Activated naive CD8-positive, alpha-beta T cell treated with anti-CD3 and anti-CD28 coated beads, Interleukin-2, amount 10 ng/mL, durations not matched to agents 7 days and 5 days (primary cell): ENCODE measurements around the gene RPS27. TPM values are rescaled to one million over a fixed set of nuclear protein-coding genes. Genes with fewer than 3 reads are reported as not detected.

Source experiments
- ATAC-seq: fragments of 150-1000 bp; cut with Tn5 transposase; one replicate; pipeline ENCODE4 v1.10.0; 2021; ENCODE audit warnings: low read depth, moderate library complexity
- POLR2A ChIA-PET: fragments of 350-600 bp; sonication (Branson Sonifier 250); formaldehyde crosslinking; loops from one replicate; lab custom pipeline; 2021; ENCODE audit warnings: antibody characterized with exemption; lab: Charles Lee
- DNase-seq: peaks from one replicate; pipeline ENCODE4 v3.0.0; 2021
- H3K27ac Mint-ChIP-seq: one replicate; pipeline ENCODE4 v1.8.0; 2022; ENCODE audit warnings: mild to moderate bottlenecking, mixed read lengths
- H3K27me3 Mint-ChIP-seq: one replicate; pipeline ENCODE4 v1.8.0; 2022; ENCODE audit warnings: mild to moderate bottlenecking, moderate library complexity, mixed read lengths
- H3K36me3 Mint-ChIP-seq: one replicate; pipeline ENCODE4 v1.8.0; 2021; ENCODE audit warnings: mild to moderate bottlenecking, mixed read lengths
- H3K4me1 Mint-ChIP-seq: one replicate; pipeline ENCODE4 v1.8.0; 2021; ENCODE audit warnings: mixed read lengths
- H3K4me3 Mint-ChIP-seq: one replicate; pipeline ENCODE4 v1.8.0; 2022; ENCODE audit warnings: mild to moderate bottlenecking, moderate library complexity, mixed read lengths
- H3K9me3 Mint-ChIP-seq: one replicate; pipeline ENCODE4 v1.8.0; 2021; ENCODE audit warnings: mixed read lengths
- total RNA-seq, 2 experiments: library from RNA; stranded (reverse); gene quantifications; one replicate each; pipeline ENCODE4 v1.2.3, GENCODE V29; 2021

Gene RPS27
- total RNA-seq, 2 experiments from 2014 or later: 3,346 to 3,734 TPM

DNA sequence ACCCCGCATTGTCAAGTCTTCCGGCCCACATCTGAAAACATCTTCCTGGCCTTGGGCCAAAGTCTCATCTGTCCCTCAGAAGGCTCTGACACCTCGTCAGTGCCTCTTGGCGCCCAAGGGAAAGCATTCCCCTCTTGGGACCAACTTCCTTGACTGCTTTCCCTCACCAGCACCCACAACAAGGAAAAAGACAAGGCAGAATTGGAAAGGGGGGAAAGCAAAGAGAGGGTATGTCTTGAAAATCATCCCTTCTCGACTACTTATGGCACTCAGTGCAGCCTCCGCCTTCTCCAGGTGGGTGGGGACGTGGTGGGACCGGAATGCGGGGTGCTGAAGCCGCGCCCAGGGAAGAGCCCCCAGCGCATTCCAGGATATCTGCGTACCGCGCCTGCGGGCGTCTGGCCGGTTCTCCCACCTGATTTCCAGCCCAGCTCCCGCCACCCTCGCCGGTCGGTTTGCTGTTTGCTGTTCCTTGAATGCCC is 26.7 kb upstream of the RPS27 start:
- ATAC-seq (no peak), DNase-seq (no peak)
- Mint-ChIP-seq H3K36me3 (peaks cover 7% of the 10 kb centered on the region), H3K27ac (peak overlapping the region; percentile 91), H3K4me3 (peak overlapping the region; percentile 91), H3K9me3 (no peaks in the 10 kb centered on the region), H3K4me1 (peaks cover 51% of the 10 kb centered on the region), H3K27me3 (no peaks in the 10 kb centered on the region)
- POLR2A ChIA-PET: interaction anchor here (0.6 to 3.2 kb wide), 8 partner anchors 10 to 236 kb away, joined by 3 to 31 read pairs (median 4); partner anchors contain the start of genes INTS3, JTB and RPS27

DNA sequence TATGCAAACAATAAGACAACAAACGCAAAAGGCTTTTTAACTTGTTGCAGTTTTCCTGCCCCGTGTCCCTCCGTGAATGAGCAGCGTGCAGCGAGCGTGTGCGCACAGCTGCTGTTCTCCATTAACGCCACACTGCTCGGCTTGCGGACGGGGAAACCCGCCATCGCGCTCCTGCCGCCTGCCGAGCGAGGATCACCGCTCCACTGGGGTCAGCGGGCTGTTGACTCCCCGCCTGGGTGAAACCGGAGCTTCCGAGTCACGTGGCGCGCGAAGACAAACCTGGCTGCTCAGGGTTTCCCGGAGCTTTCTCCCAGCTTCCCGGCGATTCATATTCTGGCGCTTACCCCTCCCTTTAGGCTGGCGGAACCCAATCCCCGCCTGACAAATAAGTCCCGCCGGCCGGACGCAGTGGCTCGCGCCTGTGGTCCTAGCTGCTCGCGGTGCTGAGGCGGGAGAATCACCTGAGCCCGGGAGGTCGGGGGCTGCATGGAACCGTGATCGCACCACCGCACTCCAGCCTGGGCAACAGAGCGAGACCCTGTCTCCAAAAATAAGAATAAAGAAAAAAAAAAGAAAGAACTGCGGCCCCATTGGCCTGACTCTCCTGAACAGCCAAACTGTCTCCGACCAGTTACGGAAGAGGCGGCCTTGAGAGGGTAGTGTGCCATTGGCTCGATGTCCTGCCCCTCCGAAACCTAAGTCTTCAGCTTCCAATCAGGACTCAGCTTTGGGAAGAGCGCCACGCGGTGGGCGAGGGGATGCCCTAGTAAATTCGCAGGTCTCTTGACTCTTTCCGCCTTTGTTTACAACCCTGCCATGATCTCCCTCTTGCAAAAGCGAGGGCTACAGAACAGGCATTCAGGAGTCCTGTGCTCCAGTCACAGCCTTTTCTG is 23.2 kb upstream of the RPS27 start, which contains the start of gene CREB3L4:
TSS of gene CREB3L4 (plus strand) at position 796 of the 893 bp plus-strand sequence. CDS start 624 bp downstream, outside the sequence.
- POLR2A ChIA-PET: interaction anchor here (0.7 to 4.1 kb wide), 18 partner anchors 9 to 451 kb away, joined by 3 to 100 read pairs (median 4); partner anchors contain the start of genes CHTOP, CRTC2, DENND4B and GATAD2B
- peaks cover 51% of the 10 kb centered on the region for H3K4me1 Mint-ChIP-seq
- H3K27me3 Mint-ChIP-seq: no peaks in the 10 kb centered on the region
- peak; percentile 87 for ATAC-seq
- H3K27ac Mint-ChIP-seq: peak within 1 kb of the TSS; percentile 95
- peak within 1 kb of the TSS; percentile 96 for H3K4me3 Mint-ChIP-seq
- DNase-seq: peak; percentile 80
- H3K9me3 Mint-ChIP-seq: no peaks in the 10 kb centered on the region
- peaks cover 3% of the 10 kb centered on the region for H3K36me3 Mint-ChIP-seq

DNA sequence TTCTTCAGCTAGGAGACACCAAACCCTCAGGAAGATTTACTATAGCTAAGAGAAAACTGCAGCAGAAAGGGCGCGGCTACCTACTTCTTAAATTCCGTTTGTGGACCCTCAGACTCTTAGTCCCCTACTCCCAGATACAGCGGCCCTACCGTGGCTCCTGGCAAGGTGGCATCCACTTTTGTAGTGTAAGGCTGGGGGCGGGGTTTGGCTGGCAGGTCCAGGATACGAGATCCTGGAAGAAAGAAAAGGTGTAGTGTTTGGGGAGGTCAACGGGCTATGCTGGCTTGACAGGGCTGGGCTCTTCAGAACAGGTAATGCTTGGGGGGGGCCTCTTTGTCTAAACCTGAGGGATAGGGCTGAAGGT is 22.6 kb upstream of the RPS27 start:
- peaks cover 3% of the 10 kb centered on the region for H3K36me3 Mint-ChIP-seq
- ATAC-seq: no peak
- peak overlapping the region; percentile 96 for H3K4me3 Mint-ChIP-seq
- H3K9me3 Mint-ChIP-seq: no peaks in the 10 kb centered on the region
- no peak for DNase-seq
- H3K4me1 Mint-ChIP-seq: peaks cover 50% of the 10 kb centered on the region
- H3K27me3 Mint-ChIP-seq: no peaks in the 10 kb centered on the region
- peak overlapping the region; percentile 95 for H3K27ac Mint-ChIP-seq
- POLR2A ChIA-PET: interaction anchor here (0.7 to 4.1 kb wide), 16 partner anchors 9 to 452 kb away, joined by 3 to 100 read pairs (median 6); partner anchors contain the start of genes CHTOP, CRTC2, DENND4B and GATAD2B

DNA sequence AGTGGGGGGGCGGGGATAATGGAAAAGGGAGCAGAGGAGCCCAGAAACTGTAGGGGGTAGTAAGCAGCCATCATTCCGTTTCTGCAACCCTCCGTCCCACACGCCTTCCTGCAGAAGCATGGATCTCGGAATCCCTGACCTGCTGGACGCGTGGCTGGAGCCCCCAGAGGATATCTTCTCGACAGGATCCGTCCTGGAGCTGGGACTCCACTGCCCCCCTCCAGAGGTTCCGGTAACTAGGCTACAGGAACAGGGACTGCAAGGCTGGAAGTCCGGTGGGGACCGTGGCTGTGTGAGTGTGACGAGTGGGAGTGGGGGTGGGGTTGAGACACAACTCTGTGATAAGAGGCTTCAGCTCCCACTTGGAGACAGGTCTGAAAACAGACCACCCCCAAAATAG is 22.2 kb upstream of the RPS27 start:
- ATAC-seq (no peak), DNase-seq (no peak)
- H3K4me3 Mint-ChIP-seq: peak overlapping the region; percentile 96
- no peaks in the 10 kb centered on the region for H3K27me3 Mint-ChIP-seq
- POLR2A ChIA-PET: interaction anchor here (1.2 to 4.1 kb wide), 8 partner anchors 9 to 193 kb away, joined by 3 to 100 read pairs (median 27); partner anchors contain the start of genes DENND4B, GATAD2B, JTB and RAB13
- H3K36me3 Mint-ChIP-seq: peaks cover 5% of the 10 kb centered on the region
- peak overlapping the region; percentile 95 for H3K27ac Mint-ChIP-seq
- H3K9me3 Mint-ChIP-seq: no peaks in the 10 kb centered on the region
- H3K4me1 Mint-ChIP-seq: peaks cover 52% of the 10 kb centered on the region

DNA sequence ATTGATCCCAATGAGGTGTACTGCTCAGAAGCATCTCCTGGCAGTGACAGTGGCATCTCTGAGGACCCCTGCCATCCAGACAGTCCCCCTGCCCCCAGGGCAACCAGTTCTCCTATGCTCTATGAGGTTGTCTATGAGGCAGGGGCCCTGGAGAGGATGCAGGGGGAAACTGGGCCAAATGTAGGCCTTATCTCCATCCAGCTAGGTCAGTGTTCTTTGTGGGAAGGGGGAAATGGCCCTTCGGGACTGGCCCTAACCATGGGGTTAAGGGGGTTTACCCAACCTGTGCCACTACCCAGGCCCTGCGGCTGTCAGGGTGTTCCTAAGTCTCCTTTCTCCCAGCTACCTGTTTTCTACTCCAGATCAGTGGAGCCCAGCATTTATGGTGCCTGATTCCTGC is 21.6 kb upstream of the RPS27 start:
- Mint-ChIP-seq H3K27ac (no peak overlapping the region), H3K27me3 (no peaks in the 10 kb centered on the region), H3K4me3 (peak overlapping the region; percentile 28), H3K9me3 (no peaks in the 10 kb centered on the region), H3K36me3 (peaks cover 9% of the 10 kb centered on the region), H3K4me1 (peaks cover 51% of the 10 kb centered on the region)
- ATAC-seq (no peak), DNase-seq (no peak)
- POLR2A ChIA-PET: interaction anchor here (1.3 to 4.1 kb wide), 5 partner anchors 8 to 46 kb away, joined by 3 to 100 read pairs (median 29); partner anchors contain the start of genes DENND4B, GATAD2B, JTB and RAB13

DNA sequence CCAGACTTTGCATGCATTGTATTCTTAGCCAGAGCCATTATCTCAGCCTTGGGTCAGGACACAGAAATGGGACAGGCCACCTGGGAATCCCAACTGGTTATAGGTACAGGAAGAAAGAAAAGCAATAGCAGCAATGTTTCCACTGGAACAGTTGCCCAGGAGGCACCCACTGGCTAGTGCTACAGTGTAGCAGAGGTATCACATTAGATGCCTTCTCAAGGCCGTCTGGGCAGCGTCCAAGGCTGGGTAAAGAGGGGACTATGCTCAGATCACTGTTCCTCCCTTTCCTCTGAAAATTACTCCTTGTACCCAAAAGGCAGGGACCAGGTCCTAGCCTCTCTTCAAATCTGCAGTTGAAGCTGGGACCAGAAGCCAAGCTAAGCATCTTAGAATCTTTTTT is 20.2 kb upstream of the RPS27 start:
- POLR2A ChIA-PET: interaction anchor here (0.6 kb wide), 2 partner anchors 184 to 195 kb away, joined by 3 to 4 read pairs; partner anchors contain the start of gene SLC27A3
- H3K4me3 Mint-ChIP-seq: no peak overlapping the region
- H3K36me3 Mint-ChIP-seq: peaks cover 13% of the 10 kb centered on the region
- H3K9me3 Mint-ChIP-seq: no peaks in the 10 kb centered on the region
- DNase-seq (no peak), ATAC-seq (no peak)
- H3K27me3 Mint-ChIP-seq: no peaks in the 10 kb centered on the region
- H3K27ac Mint-ChIP-seq: no peak overlapping the region
- peaks cover 56% of the 10 kb centered on the region for H3K4me1 Mint-ChIP-seq

DNA sequence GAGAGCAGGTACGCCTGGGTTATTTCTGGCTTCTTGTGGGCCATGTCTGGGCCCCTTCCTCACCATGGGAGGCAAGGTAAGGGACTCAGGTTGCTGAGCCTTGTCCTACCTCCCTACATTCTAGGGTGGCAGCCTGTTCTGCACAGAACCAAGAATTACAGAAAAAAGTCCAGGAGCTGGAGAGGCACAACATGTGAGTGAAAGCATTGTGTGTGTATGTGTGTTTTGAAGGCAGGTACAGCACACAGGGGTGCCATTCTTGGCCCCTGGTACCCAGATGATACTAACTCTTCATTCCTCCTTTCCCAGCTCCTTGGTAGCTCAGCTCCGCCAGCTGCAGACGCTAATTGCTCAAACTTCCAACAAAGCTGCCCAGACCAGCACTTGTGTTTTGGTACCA is 17.5 kb upstream of the RPS27 start:
- peak overlapping the region; percentile 7 for H3K27ac Mint-ChIP-seq
- H3K27me3 Mint-ChIP-seq: no peaks in the 10 kb centered on the region
- no peak overlapping the region for H3K4me3 Mint-ChIP-seq
- DNase-seq (no peak), ATAC-seq (no peak)
- POLR2A ChIA-PET: interaction anchor here (0.6 to 2.0 kb wide), 3 partner anchors 15 to 326 kb away, joined by 3 to 5 read pairs (median 3); partner anchors contain the start of gene CRTC2
- no peaks in the 10 kb centered on the region for H3K9me3 Mint-ChIP-seq
- peaks cover 50% of the 10 kb centered on the region for H3K4me1 Mint-ChIP-seq
- peaks cover 21% of the 10 kb centered on the region for H3K36me3 Mint-ChIP-seq

DNA sequence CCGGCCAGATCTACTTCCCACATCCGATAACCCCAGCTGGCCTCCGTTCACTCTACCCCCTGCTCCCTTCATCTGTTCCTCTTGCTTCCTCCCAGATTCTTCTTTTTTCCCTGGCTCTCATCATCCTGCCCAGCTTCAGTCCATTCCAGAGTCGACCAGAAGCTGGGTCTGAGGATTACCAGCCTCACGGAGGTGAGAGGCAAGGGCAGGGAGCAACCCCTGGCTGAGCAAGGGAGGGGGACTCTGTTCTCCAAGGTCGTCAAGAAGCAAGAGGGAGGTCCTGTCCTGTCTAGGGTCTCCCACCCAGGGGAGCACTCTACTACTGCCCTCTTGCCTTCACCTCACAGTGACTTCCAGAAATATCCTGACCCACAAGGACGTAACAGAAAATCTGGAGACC is 17.0 kb upstream of the RPS27 start:
- POLR2A ChIA-PET: interaction anchor here (2.0 kb wide), 1 partner anchor 15 kb away, joined by 5 read pairs; the partner anchor contains the start of gene CRTC2
- Mint-ChIP-seq H3K4me1 (peaks cover 52% of the 10 kb centered on the region), H3K27ac (peak overlapping the region; percentile 7), H3K4me3 (no peak overlapping the region), H3K9me3 (no peaks in the 10 kb centered on the region), H3K36me3 (peaks cover 21% of the 10 kb centered on the region), H3K27me3 (no peaks in the 10 kb centered on the region)
- no peak for DNase-seq
- no peak for ATAC-seq

DNA sequence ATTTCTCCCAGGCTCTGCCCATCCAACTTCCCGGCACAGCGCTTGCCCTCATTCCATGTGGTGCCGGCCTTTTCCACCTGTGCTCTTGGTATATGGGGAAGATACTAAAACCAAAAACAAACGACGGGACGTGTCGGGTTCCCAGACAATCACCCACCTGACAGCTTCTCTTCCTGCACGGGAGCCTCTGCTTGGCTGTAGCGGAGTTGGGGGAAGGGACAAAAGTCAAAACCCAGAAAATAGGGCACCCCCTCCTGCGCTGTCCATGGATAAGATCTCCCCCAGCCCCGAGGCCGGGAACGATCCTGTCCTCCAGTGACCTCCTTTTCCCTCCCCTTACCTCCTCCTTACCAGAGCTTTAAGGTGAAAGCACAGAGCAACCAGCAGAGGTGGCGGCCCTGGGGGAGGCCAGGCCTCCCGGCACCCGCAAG is 13.7 kb upstream of the RPS27 start:
- peaks cover 48% of the 10 kb centered on the region for H3K4me1 Mint-ChIP-seq
- no peaks in the 10 kb centered on the region for H3K27me3 Mint-ChIP-seq
- peaks cover 21% of the 10 kb centered on the region for H3K36me3 Mint-ChIP-seq
- H3K9me3 Mint-ChIP-seq: no peaks in the 10 kb centered on the region
- no peak for ATAC-seq
- DNase-seq: no peak
- POLR2A ChIA-PET: interaction anchor here (0.6 to 5.2 kb wide), 17 partner anchors 9 to 349 kb away, joined by 3 to 100 read pairs (median 8); partner anchors contain the start of genes CHTOP, CREB3L4, CRTC2 and DENND4B
- peak overlapping the region; percentile 93 for H3K27ac Mint-ChIP-seq
- H3K4me3 Mint-ChIP-seq: peak overlapping the region; percentile 97

DNA sequence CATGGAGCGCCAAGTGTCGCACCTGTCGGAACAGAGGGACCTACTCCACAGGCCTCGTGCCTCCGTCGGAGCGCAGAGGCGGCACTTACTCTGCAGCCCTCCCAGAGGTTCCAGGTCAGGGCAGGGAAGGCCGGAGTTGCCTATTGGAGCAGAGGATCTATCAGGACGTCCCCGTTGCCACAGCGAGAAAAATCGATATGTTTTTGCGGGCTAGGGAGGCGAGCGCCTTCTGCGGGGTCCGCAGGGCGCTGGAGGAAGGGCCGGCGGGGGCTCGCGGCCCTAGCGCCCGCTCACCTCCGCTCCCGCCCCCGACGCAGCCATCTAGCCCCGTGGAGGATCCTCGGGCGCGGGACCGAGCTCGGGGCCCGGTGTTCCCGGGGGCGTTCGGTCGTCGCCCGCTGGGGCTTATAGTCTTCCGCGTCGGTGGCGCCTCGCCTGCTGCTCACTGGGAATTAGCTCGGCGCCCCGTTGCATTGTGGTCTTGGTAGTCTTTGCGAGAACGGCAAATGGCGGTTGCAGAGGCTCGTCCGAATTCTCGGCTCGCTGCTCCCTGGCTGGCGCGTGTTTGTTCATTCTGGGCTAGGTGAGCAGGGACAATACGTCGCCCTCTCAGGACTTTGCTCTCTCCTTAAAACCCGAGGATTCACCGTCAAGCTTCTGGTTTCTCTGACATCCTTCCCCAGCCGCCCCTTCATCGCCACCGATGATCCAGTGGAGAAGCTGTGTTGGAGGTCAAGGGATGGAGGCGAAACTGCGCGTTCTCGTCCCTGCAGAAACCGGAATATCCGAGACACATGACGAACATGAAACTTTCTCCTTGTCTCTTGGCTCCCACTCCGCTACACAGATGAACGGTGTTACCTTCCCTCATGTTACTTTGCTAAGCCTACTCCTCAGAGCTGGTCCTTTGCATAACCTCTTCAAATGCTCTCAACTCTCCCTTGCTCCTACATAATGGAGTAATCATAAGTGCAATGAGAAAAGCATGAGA is 13.0 kb upstream of the RPS27 start, which contains the start of gene JTB:
TSS of gene JTB (minus strand) at position 425 of the 991 bp plus-strand sequence. CDS start at position 3, 422 bp downstream.
- POLR2A ChIA-PET: interaction anchor here (0.9 to 5.2 kb wide), 18 partner anchors 9 to 442 kb away, joined by 3 to 100 read pairs (median 8); partner anchors contain the start of genes CHTOP, CREB3L4, CRTC2 and DENND4B
- peaks cover 42% of the 10 kb centered on the region for H3K4me1 Mint-ChIP-seq

DNA sequence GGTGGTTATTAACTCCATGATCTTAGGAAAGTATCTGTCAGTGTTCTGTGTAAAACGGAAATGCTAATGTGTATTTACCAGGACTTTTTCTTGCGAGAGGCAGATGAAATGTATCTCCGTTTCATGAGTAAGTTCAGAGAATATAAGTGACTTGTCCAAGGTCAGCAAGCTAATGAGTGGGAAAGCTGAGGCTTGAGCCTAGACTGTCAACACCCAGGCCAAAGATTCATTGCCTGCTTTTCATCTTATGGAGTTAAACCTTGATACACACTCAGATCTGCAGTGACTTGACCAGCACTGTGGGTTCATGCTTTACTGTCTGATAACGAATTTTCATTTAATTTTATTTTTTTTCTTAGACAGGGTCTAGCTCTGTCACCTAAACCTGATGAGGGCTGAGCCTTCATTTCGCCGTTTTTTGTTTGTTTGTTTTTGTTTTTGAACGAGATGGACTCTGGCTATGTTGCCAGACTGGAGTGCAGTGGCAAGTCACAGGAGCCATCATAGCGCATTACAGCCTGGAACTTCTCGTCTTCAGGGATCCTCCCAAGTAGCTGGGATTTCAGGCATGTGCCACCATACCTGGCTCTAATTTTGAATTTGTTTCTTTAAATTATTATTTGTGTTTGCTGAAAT is 12.2 kb upstream of the RPS27 start:
- Mint-ChIP-seq H3K9me3 (no peaks in the 10 kb centered on the region), H3K36me3 (peaks cover 19% of the 10 kb centered on the region), H3K27ac (peak overlapping the region; percentile 86), H3K4me3 (peak overlapping the region; percentile 97), H3K4me1 (peaks cover 41% of the 10 kb centered on the region), H3K27me3 (no peaks in the 10 kb centered on the region)
- POLR2A ChIA-PET: interaction anchor here (0.9 to 5.2 kb wide), 15 partner anchors 11 to 443 kb away, joined by 3 to 100 read pairs (median 8); partner anchors contain the start of genes CHTOP, CREB3L4, CRTC2 and DENND4B
- no peak for DNase-seq
- ATAC-seq: no peak

More for the DNA sequence above, 13.0 kb upstream of the RPS27 start, which contains the start of gene JTB:
- Mint-ChIP-seq H3K9me3 (no peaks in the 10 kb centered on the region), H3K36me3 (peaks cover 21% of the 10 kb centered on the region), H3K27ac (peak within 1 kb of the TSS; percentile 93), H3K4me3 (peak within 1 kb of the TSS; percentile 97), H3K27me3 (no peaks in the 10 kb centered on the region)
- peak; percentile 80 for DNase-seq
- ATAC-seq: peak; percentile 93
